HepG2 (cell line): Measurements from ENCODE around the gene LMAN2L. TPM values are rescaled to one million over a fixed set of nuclear protein-coding genes. Genes with fewer than 3 reads are reported as not detected.
A peak's percentile ranks its signal among the peaks of the same experiment; 100 is the strongest.

ENCODE experiments used
- HDAC1 ChIP-seq: sonication (generic); formaldehyde crosslinking; IDR thresholded peaks from 2 replicates; pipeline ENCODE4 v1.5.1; 2020; ENCODE audit warnings: mild to moderate bottlenecking, missing genetic modification reagents
- HOXA7 ChIP-seq: sonication (generic); formaldehyde crosslinking; IDR thresholded peaks from 2 replicates; pipeline ENCODE4 v1.8.1; 2022; ENCODE audit warnings: mild to moderate bottlenecking, missing genetic modification reagents, moderate library complexity
- KDM2A ChIP-seq: sonication (generic); formaldehyde crosslinking; IDR thresholded peaks from 2 replicates; pipeline ENCODE4 v1.4.0; 2020; ENCODE audit warnings: low read depth, missing genetic modification reagents, borderline replicate concordance
- ZNF335 ChIP-seq: sonication (generic); formaldehyde crosslinking; IDR thresholded peaks from 2 replicates; pipeline ENCODE4 v1.4.0; 2020; ENCODE audit warnings: missing genetic modification reagents
- polyA plus RNA-seq, 8 experiments: library from polyadenylated mRNA; depleted of rRNA in 3 of 8; stranded (reverse) in 7 of 8; unstranded in 1 of 8; fragments of >200 nt; fragmentation: Illumina TruSeq in 4 of 8; extraction: Trizol in 4 of 8; gene quantifications; 2 replicates each; pipeline versions ENCODE4 v1.2.1 to v1.2.3, GENCODE V29; 2011 to 2016; ENCODE audit warnings: low read depth in 4 of 8, missing spikeins in 1 of 8, mixed read lengths in 1 of 8; ENCODE audit not compliant: insufficient read depth in 1 of 8
- total RNA-seq, 5 experiments: library from RNA; depleted of rRNA; stranded (reverse); fragments of >200 nt; fragmentation: Illumina TruSeq; extraction: Trizol; gene quantifications; 2 replicates each; pipeline ENCODE4 v1.2.3, GENCODE V29; 2016; ENCODE audit warnings: low read depth in 1 of 5
- TF ChIP-seq, protein P1 (sequence below): sonication (generic); formaldehyde crosslinking; IDR thresholded peaks from 2 replicates; pipeline ENCODE4 v1.5.1; 2020; ENCODE audit warnings: missing genetic modification reagents, mild to moderate bottlenecking, borderline replicate concordance
- TF ChIP-seq, protein P2 (sequence below): IDR thresholded peaks from 2 replicates; pipeline ENCODE4 v1.6.1; 2016; ENCODE audit warnings: missing compliant biosample characterization, missing genetic modification reagents, borderline replicate concordance
- TF ChIP-seq, protein P3 (sequence below): sonication (generic); formaldehyde crosslinking; IDR thresholded peaks from 2 replicates; pipeline ENCODE4 v1.9.0; 2022; ENCODE audit warnings: missing genetic modification reagents, mild to moderate bottlenecking, borderline replicate concordance
- TF ChIP-seq, protein P4 (sequence below): IDR thresholded peaks from 2 replicates; pipeline ENCODE4 v1.6.1; 2016; ENCODE audit warnings: missing compliant biosample characterization, missing genetic modification reagents, borderline replicate concordance
- TF ChIP-seq, protein P5 (sequence below): sonication (generic); formaldehyde crosslinking; IDR thresholded peaks from 2 replicates; pipeline ENCODE4 v1.4.0; 2020; ENCODE audit warnings: missing genetic modification reagents, borderline replicate concordance
- TF ChIP-seq, protein P6 (sequence below): sonication (generic); formaldehyde crosslinking; IDR thresholded peaks from 2 replicates; pipeline ENCODE4 v1.8.1; 2023; ENCODE audit warnings: mild to moderate bottlenecking, missing genetic modification reagents, borderline replicate concordance

Gene LMAN2L
- total and polyA plus RNA-seq, 2 of the 13 experiments (the other 11 are each of a cell fraction or from before 2014, with no cell fraction given) = 39.1 to 57.9 TPM

DNA sequence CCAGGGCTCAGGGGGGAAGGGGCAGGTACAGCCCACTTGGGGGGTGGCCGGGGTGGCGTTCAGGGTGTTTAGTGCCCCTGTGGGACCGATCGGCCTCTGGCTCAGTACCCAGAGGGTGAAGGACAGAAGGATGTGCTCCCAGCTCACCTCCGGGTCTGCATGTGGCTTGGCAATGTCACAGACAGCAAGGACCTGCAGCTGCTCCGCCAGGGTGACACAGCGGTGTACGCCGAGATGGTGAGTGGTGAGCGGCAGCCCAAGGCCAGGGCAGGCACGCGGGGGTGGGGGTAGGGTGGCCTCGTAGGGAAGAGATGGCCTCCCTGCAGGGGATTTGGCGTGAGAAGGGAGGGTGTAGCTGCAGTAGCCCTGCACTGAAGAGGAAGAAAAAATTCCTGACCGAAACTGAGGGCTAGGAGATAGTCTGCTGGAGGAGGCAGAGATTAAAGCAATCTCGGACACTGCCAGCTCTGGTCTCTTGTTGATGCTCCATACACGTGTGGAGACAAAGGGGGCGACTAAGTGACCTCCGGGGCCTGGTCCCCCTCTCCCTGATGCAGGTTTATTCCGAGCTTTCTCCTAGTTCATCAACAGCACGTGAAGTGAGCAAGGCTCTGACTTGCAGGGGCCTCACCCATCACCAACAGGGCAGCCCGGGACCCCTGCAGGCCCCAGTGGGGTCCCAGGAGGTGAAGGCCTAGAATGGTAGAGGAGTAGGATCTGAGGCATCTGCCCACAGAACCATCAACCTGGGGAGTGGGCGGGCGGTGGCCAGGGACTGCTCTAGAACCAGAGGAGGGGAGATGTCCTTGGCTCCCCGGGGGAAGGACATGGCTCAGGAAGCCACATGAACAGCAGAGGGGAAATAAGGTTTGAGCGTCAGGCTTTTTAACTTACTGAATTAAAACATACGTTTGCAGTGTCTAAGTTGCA lies 51.9 kb downstream of the LMAN2L start (continued):
- TF ChIP-seq, protein P1, sequence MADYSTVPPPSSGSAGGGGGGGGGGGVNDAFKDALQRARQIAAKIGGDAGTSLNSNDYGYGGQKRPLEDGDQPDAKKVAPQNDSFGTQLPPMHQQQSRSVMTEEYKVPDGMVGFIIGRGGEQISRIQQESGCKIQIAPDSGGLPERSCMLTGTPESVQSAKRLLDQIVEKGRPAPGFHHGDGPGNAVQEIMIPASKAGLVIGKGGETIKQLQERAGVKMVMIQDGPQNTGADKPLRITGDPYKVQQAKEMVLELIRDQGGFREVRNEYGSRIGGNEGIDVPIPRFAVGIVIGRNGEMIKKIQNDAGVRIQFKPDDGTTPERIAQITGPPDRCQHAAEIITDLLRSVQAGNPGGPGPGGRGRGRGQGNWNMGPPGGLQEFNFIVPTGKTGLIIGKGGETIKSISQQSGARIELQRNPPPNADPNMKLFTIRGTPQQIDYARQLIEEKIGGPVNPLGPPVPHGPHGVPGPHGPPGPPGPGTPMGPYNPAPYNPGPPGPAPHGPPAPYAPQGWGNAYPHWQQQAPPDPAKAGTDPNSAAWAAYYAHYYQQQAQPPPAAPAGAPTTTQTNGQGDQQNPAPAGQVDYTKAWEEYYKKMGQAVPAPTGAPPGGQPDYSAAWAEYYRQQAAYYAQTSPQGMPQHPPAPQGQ (CRISPR knock-in tag) = no peak
- TF ChIP-seq HDAC1 (CRISPR knock-in tag) (no peak), HOXA7 (no peak), ZNF335 (no peak), KDM2A (no peak)
- TF ChIP-seq, protein P2, sequence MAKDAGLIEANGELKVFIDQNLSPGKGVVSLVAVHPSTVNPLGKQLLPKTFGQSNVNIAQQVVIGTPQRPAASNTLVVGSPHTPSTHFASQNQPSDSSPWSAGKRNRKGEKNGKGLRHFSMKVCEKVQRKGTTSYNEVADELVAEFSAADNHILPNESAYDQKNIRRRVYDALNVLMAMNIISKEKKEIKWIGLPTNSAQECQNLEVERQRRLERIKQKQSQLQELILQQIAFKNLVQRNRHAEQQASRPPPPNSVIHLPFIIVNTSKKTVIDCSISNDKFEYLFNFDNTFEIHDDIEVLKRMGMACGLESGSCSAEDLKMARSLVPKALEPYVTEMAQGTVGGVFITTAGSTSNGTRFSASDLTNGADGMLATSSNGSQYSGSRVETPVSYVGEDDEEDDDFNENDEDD = no peak
- TF ChIP-seq, protein P3, sequence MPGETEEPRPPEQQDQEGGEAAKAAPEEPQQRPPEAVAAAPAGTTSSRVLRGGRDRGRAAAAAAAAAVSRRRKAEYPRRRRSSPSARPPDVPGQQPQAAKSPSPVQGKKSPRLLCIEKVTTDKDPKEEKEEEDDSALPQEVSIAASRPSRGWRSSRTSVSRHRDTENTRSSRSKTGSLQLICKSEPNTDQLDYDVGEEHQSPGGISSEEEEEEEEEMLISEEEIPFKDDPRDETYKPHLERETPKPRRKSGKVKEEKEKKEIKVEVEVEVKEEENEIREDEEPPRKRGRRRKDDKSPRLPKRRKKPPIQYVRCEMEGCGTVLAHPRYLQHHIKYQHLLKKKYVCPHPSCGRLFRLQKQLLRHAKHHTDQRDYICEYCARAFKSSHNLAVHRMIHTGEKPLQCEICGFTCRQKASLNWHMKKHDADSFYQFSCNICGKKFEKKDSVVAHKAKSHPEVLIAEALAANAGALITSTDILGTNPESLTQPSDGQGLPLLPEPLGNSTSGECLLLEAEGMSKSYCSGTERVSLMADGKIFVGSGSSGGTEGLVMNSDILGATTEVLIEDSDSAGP (CRISPR knock-in tag) = peak; percentile 34; the same call in 1 of the 2 replicates
- TF ChIP-seq, protein P4, sequence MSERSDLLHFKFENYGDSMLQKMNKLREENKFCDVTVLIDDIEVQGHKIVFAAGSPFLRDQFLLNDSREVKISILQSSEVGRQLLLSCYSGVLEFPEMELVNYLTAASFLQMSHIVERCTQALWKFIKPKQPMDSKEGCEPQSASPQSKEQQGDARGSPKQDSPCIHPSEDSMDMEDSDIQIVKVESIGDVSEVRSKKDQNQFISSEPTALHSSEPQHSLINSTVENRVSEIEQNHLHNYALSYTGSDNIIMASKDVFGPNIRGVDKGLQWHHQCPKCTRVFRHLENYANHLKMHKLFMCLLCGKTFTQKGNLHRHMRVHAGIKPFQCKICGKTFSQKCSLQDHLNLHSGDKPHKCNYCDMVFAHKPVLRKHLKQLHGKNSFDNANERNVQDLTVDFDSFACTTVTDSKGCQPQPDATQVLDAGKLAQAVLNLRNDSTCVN (CRISPR knock-in tag) = no peak
- TF ChIP-seq, protein P5, sequence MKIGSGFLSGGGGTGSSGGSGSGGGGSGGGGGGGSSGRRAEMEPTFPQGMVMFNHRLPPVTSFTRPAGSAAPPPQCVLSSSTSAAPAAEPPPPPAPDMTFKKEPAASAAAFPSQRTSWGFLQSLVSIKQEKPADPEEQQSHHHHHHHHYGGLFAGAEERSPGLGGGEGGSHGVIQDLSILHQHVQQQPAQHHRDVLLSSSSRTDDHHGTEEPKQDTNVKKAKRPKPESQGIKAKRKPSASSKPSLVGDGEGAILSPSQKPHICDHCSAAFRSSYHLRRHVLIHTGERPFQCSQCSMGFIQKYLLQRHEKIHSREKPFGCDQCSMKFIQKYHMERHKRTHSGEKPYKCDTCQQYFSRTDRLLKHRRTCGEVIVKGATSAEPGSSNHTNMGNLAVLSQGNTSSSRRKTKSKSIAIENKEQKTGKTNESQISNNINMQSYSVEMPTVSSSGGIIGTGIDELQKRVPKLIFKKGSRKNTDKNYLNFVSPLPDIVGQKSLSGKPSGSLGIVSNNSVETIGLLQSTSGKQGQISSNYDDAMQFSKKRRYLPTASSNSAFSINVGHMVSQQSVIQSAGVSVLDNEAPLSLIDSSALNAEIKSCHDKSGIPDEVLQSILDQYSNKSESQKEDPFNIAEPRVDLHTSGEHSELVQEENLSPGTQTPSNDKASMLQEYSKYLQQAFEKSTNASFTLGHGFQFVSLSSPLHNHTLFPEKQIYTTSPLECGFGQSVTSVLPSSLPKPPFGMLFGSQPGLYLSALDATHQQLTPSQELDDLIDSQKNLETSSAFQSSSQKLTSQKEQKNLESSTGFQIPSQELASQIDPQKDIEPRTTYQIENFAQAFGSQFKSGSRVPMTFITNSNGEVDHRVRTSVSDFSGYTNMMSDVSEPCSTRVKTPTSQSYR (CRISPR knock-in tag) = peak; percentile 64; the same call in 1 of the 2 replicates
- TF ChIP-seq, protein P6, sequence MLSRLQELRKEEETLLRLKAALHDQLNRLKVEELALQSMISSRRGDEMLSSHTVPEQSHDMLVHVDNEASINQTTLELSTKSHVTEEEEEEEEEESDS (CRISPR knock-in tag) = no peak
